ENCODE results near the gene MET. TPM values are rescaled to one million over a fixed set of nuclear protein-coding genes. Genes with fewer than 3 reads are reported as not detected.
"Not testable (repeated sequence)": the region's sequence is repeated elsewhere in the genome, so short reads cannot be mapped to it uniquely, and the experiment has no call there.

The MET gene
- total RNA-seq, 1 experiment from 2014 or later = 200 TPM

GRCh38 chr7:116821647-116822046 lies 149.7 kb downstream of the MET start:
- H3K27ac ChIP-seq (ENCODE audit: low read depth, low read length); ATAC-seq; H3K4me1 ChIP-seq (ENCODE audit: control insufficient read depth in 1 of 2, insufficient read depth in 2 of 2, low read length in 2 of 2); H3K27me3 ChIP-seq (ENCODE audit: insufficient read depth, low read length); RAD21 ChIA-PET (ENCODE audit: low non-redundant PET in 1 of 2, low total read pairs in 2 of 2, uncharacterized antibody in 2 of 2, unreplicated experiment in 2 of 2); intact Hi-C loops (cut with micrococcal nuclease); H4K20me1 ChIP-seq (ENCODE audit: insufficient read depth); BruUV-seq (replicated peaks); CTCF ChIA-PET; H3K79me2 ChIP-seq (ENCODE audit: insufficient read depth, low read length); H3K9me3 ChIP-seq (ENCODE audit: control insufficient read depth in 1 of 2, insufficient read depth in 1 of 2, low read depth in 1 of 2, low read length in 2 of 2); H3K4me3 ChIP-seq (replicated peaks in 1 of 2; ENCODE audit: low read depth in 1 of 2, low read length in 2 of 2); H3K9ac ChIP-seq (ENCODE audit: low read length); POLR2A ChIA-PET; DNase-seq (ENCODE audit: low read depth, low spot score); H3K4me2 ChIP-seq (ENCODE audit: low read length); H3K9me2 ChIP-seq (ENCODE audit: insufficient read depth); H2AFZ ChIP-seq (ENCODE audit: low read depth, low read length, poor library complexity, severe bottlenecking); H3K36me3 ChIP-seq (ENCODE audit: control insufficient read depth in 1 of 2, insufficient read depth in 2 of 2, low read length in 2 of 2): not testable (repeated sequence)

GRCh38 chr7:116824449-116824848 lies 152.5 kb downstream of the MET start:
- H3K9ac ChIP-seq (ENCODE audit: low read length) = no peak overlapping the region
- no peaks in the 10 kb centered on the region for H4K20me1 ChIP-seq (ENCODE audit: insufficient read depth)
- no peaks in the 10 kb centered on the region for H3K79me2 ChIP-seq (ENCODE audit: insufficient read depth, low read length)
- no peaks in the 10 kb centered on the region for H3K36me3 ChIP-seq (ENCODE audit: control insufficient read depth in 1 of 2, insufficient read depth in 2 of 2, low read length in 2 of 2)
- H3K27me3 ChIP-seq (ENCODE audit: insufficient read depth, low read length) = no peaks in the 10 kb centered on the region
- POLR2A ChIA-PET = no interaction called here
- H3K27ac ChIP-seq (ENCODE audit: low read depth, low read length) = no peak overlapping the region
- RAD21 ChIA-PET (ENCODE audit: low non-redundant PET in 1 of 2, low total read pairs in 2 of 2, uncharacterized antibody in 2 of 2, unreplicated experiment in 2 of 2) = no interaction called here
- DNase-seq (ENCODE audit: low read depth, low spot score) = no peak
- TF ChIP-seq ZFX (IDR thresholded peaks at IDR 0.05) (no peak), SRF (IDR thresholded peaks at IDR 0.05; ENCODE audit: low read depth) (no peak), EGR1 (IDR thresholded peaks at IDR 0.05; ENCODE audit: low read depth) (no peak), JUND (IDR thresholded peaks at IDR 0.05) (no peak), YY1 (IDR thresholded peaks at IDR 0.05; ENCODE audit: extremely low read depth, insufficient replicate concordance, low read depth, low read length) (no peak), MAX (IDR thresholded peaks at IDR 0.05) (no peak), RAD21 (IDR thresholded peaks at IDR 0.05; ENCODE audit: low read depth) (no peak), CBX3 (IDR thresholded peaks at IDR 0.05; ENCODE audit: low read depth) (no peak), CTCF (IDR thresholded peaks at IDR 0.05 in 2 of 3, conservative IDR thresholded peaks at IDR 0.05 in 1 of 3; ENCODE audit: borderline replicate concordance in 1 of 3, insufficient read depth in 1 of 3, low read depth in 2 of 3, low read length in 2 of 3) (no peak), ATF3 (IDR thresholded peaks at IDR 0.05) (no peak), EZH2phosphoT487 (IDR thresholded peaks at IDR 0.05; ENCODE audit: borderline replicate concordance) (no peak), CEBPB (IDR thresholded peaks at IDR 0.05; ENCODE audit: low read depth) (no peak), FOSL1 (IDR thresholded peaks at IDR 0.05; ENCODE audit: low read depth) (no peak), EZH2 (IDR thresholded peaks at IDR 0.05) (no peak), ZNF274 (IDR thresholded peaks at IDR 0.05; ENCODE audit: low read depth, low read length) (no peak)
- no TSS peak for BruUV-seq (replicated peaks)
- H3K4me3 ChIP-seq (replicated peaks in 1 of 2; ENCODE audit: low read depth in 1 of 2, low read length in 2 of 2) = no peak overlapping the region
- no peak overlapping the region for H2AFZ ChIP-seq (ENCODE audit: low read depth, low read length, poor library complexity, severe bottlenecking)
- H3K4me1 ChIP-seq (ENCODE audit: control insufficient read depth in 1 of 2, insufficient read depth in 2 of 2, low read length in 2 of 2) = no peaks in the 10 kb centered on the region
- H3K4me2 ChIP-seq (ENCODE audit: low read length) = no peak overlapping the region
- no peaks in the 10 kb centered on the region for H3K9me2 ChIP-seq (ENCODE audit: insufficient read depth)
- no peak for ATAC-seq
- intact Hi-C loops (cut with micrococcal nuclease) = no loop called here
- no peaks in the 10 kb centered on the region for H3K9me3 ChIP-seq (ENCODE audit: control insufficient read depth in 1 of 2, insufficient read depth in 1 of 2, low read depth in 1 of 2, low read length in 2 of 2)
- CTCF ChIA-PET = no interaction called here

Data from HCT116 (cell line).